GM04503 (cell line): ENCODE results near the gene UNC5CL.
A peak's percentile ranks its signal among the peaks of the same experiment; 100 is the strongest.
"Not testable (repeated sequence)": the region's sequence is repeated elsewhere in the genome, so short reads cannot be mapped to it uniquely, and the experiment has no call there.

Experiments used
- DNase-seq: peaks from one replicate; pipeline ENCODE4 v3.0.0-alpha.2; 2012; ENCODE audit warnings: low read depth

Gene UNC5CL

DNA sequence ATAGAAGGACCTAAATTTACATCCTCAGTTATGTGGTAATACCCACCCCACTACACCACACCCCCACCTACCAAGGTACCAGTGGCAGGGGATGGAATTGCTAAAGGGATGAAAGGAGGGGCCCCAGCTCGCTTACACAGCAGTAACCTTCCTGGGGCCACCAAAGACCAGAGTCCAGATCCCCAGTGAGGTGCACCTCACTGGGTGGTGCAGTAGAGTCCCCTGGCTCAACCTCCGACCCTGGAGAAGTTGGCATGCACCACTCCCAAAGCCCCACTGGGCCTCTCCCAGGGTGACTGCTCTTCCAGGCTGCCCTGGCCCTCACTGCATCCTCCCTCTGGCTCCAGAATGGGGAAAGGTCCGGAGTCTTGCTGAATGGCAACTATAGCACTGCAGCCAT lies 816 bp downstream of the UNC5CL start:
- no peak for DNase-seq

DNA sequence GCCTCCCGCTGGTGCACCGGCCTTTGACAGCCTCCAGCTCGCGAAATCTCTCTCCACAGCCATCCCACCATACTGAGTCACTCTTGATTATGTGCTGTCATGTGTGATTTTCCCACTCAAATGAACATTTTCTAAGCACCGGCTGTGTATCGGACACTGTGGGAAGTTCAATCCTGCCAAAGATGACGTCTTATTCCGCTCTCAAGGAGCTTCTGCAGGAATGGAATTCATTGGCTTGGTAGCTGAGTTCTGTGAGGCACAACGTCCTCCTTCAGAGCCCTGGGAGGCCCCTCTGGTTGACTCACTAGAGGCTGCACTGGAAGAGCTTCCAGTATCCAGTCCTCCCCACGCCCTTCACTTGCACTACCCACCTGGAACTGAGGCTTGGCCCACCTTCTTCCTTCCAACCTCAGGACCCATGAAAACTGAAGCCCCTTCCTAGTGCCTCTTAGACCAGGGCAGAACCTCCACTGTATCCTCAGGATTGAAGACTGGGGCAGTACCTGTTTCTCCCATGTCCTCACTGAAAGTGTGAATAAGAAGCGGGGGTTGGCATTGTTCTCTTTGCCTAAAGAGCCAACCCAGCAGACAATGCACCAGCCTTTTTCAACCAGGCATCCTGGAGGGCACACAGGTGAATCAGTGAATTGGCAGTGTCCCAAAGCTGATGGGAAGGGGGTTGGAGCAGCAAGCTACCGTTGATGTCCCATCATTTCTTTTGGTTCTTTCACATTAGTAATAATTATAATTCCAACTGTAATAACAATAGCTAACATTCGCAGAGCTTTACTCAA lies 1.7 kb downstream of the UNC5CL start:
- DNase-seq = no peak

DNA sequence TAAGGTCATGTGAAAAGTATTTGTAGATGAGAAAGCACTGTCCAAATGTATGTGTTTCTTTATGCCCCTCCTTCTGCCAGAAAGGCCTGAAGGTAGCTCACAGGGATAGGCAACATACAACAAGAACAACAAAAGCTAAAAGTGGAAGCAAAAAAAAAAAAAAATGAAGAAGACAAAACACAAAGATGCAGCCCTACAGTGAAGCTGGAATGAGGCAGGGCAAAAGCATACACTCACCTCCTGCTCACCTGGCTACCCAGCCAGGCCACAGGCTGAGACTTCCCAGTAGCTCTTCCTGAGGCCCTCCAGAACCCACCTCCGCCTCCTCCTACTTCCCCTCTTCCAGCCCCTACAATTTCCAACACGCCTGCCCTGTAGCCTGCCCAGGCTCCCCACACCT lies 2.4 kb downstream of the UNC5CL start:
- no peak for DNase-seq

- DNase-seq = no peak
Measured at GRCh38 chr6:41036186-41036585, 2.8 kb downstream of the UNC5CL start.

- no peak for DNase-seq
Measured at GRCh38 chr6:41033776-41034175, 5.2 kb downstream of the UNC5CL start.

DNA sequence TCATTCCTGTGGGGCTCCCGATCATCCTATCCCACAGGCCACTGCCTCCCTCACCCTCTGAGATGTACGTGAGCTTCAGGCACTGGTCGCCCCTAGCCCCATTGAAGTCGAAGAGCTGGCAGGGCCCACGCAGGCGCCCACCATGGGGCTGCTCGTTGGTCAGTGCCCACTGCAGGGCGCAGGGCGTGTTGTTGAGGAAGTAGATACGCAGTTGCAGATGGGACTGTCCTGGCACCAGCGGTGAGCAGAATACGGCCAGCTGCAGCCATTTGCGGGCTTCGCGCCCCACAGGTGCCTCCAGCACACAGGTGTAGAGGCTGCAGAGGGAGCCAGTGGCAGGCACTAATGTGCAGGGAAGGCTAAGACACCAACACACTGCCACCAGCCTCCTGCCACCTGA lies 6.2 kb downstream of the UNC5CL start:
- DNase-seq = no peak

- DNase-seq = no peak
Measured at GRCh38 chr6:41028561-41029412, 10.2 kb downstream of the UNC5CL start.

DNA sequence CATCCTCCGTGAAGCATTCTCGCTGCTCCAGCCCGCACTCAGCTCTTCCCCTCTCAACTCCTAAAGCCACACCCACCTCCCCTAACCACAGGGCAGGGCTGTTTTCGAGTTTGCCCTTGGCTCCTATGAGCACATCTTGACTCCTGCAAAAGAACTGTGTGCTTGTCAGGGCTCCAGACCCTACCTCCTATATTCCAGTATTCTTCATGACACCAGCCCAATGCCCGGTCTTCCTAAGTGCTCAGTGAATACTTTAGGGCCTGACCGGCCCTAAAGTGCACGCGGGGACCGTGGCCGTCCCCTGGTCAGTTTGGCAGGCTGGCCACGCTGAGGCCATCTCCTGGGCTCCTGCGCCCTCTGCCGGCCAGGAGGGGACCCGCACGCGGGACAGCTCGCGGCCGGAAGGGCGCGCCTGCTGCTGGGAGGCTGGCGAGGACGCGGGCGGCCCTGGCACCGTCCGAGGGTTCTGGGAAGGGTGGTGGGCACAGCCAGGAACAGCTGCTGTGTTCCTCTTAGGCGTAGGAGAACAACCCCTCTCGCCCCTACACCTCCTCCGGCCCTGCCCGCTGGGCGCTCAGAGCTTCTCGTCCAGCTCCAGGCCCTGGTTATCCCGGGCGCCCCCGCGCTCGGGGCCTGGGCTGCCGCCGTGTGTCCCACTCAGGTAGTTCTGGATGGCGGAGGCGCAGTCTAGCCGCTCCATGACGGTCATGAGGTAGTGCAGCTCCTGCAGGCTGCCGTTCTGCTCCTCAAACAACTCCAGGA lies 11.0 kb downstream of the UNC5CL start:
- DNase-seq = no peak

DNA sequence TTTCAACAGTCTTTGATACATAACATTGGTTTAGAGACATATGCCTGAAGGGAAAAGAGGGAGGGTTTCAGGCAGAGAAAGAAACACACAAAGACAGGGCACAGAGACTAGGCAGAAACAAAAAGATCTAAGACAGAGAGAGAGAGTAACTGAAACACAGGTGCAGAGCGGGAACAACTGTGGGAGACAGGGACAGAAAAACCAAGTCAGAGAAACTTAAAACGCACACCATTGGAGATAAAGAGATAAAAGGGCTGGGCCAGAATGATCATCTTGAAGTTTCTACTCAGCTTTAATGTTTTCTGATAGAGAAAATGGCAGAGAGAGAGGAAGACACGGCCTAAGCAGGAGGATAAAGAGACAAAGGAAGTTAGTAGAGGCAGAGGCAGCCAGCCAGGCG lies 11.8 kb downstream of the UNC5CL start:
- no peak for DNase-seq

GRCh38 chr6:41025966-41026530 lies 13.0 kb downstream of the UNC5CL start:
- DNase-seq = no peak

DNA sequence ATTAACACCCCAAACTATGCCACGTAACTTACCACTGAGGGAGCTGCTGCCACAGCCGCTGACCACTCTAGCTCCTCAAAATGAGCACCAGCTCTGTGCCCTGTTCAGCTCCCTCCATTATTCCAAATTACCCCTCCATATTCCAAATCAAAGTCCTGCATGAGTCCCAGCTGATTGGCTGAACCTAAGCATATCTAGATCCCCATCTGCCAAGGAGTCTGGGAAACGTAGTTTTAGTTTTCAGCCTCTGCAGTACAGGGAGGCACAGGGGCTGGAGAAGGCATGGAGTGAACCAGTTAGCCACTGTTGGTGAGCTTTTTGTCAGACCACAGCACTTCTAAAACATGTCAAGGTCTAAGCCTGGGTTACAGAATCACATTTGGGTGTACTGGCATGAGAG lies 15.9 kb downstream of the UNC5CL start:
- no peak for DNase-seq

- DNase-seq = no peak
Measured at GRCh38 chr6:41022294-41022693, 16.7 kb downstream of the UNC5CL start.

- DNase-seq = peak; percentile 37
Measured at GRCh38 chr6:41021832-41022231, 17.2 kb downstream of the UNC5CL start.

DNA sequence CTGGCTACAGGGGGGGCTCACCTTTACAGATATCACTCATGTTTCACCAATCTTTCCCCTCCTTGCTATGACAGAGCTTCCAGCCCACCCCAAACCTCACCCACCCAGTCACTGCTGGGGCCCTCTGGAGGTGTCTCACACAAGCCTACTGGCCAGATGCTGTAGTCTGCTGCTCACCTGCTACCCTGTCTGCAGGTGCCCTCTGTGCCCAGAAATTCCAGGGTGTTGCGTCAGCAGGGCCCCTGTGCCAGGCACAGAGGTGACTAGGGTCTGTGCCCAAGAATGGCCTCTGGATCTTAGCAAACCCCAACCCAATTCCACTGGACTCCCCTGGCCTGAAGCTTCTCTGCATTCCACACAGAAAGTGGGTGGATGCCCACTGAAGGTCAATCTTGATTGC lies 21.4 kb downstream of the UNC5CL start:
- no peak for DNase-seq

DNA sequence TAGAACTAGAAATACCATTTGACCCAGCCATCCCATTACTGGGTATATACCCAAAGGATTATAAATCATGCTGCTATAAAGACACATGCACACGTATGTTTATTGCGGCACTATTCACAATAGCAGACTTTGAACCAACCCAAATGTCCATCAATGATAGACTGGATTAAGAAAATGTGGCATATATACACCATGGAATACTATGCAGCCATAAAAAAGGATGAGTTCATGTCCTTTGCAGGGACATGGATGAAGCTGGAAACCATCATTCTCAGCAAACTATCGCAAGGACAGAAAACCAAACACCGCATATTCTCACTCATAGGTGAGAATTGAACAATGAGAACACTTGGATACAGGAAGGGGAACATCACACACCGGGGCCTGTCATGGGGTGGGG lies 23.2 kb downstream of the UNC5CL start:
- not testable (repeated sequence) for DNase-seq

DNA sequence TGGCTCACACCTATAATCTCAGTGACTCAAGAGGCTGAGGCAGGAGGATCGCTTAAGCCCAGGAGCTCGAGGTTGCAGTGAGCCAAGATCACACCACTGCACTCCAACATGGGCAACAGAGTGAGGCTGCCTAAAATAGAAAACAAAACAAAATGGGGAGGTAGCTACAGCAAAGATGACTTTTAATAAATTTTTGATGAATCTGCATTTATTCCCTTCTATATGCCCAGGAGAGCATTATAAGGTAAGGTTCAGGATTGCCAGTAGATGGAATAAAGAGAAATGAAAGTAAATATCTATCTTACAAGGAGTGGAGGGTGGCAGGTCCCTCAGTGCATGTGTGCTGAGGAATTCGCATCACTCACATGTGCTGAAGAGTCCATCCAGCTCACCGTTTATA lies 24.2 kb downstream of the UNC5CL start:
- no peak for DNase-seq

- no peak for DNase-seq
Measured at GRCh38 chr6:41013466-41014153, 25.4 kb downstream of the UNC5CL start.

GRCh38 chr6:41011673-41012072 lies 27.3 kb downstream of the UNC5CL start:
- no peak for DNase-seq

GRCh38 chr6:41009669-41010068 lies 29.4 kb downstream of the UNC5CL start:
- DNase-seq = no peak

DNA sequence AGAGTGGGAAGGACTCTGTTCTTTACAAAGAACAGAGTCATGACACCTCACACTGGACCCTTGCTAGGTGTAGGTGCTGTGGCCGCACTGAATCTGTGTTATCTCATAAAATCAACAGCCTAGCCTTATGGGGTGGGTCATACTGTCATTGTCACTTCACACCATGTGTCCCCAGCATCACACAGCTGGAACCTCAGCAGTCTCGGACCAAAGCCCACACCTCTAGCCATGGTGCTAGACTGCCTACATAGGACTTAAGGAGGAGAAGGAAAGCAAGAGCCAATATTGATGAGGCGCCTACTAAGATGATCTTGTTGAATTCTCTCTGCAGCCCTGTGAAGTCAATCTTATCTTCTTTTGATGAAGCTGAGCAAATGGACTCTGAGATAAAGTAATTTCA lies 31.0 kb downstream of the UNC5CL start:
- DNase-seq = no peak

- DNase-seq = not testable (repeated sequence)
Measured at GRCh38 chr6:41006980-41007379, 32.0 kb downstream of the UNC5CL start.

DNA sequence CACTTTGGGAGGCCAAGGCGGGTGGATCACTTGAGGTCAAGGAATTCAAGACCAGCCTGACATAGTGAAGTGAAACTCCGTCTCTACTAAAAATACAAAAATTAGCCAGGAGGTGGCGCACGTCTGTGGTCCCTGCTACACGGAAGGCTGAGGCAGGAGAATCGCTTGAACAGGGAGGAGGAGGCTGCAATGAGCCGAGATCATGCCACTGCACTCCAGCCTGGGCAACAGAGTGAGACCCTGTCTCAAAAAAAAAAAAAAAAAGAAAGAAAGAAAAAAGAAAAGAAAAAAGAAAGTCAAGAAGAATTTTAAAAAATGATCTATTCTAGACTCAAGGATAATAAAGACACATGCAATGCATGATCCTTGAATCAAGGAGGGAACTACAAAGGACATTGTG lies 32.8 kb downstream of the UNC5CL start:
- not testable (repeated sequence) for DNase-seq
